H1 (cell line): ENCODE measurements around the gene LCN10. TPM values are rescaled to one million over a fixed set of nuclear protein-coding genes. Genes with fewer than 3 reads are reported as not detected.

Experiments
- CTCF ChIA-PET: fragments of 300-600 bp; sonication (Branson Sonifier 250); formaldehyde crosslinking; loops from one replicate; lab custom pipeline; 2021; ENCODE audit not compliant: partially characterized antibody; lab: Charles Lee
- POLR2A ChIA-PET: fragments of 300-600 bp; sonication (Branson Sonifier 250); formaldehyde crosslinking; loops from one replicate; lab custom pipeline; 2021; ENCODE audit warnings: inconsistent platforms; ENCODE audit not compliant: partially characterized antibody; lab: Charles Lee
- DNase-seq, 2 experiments: peaks; one replicate each; pipeline versions ENCODE4 v3.0.0 to v3.0.0-alpha.2; 2010 to 2022; ENCODE audit warnings: low spot score in 2 of 2, low read depth in 1 of 2, mixed read lengths in 1 of 2
- FAIRE-seq: peaks from 2 replicates; lab custom pipeline; 2011; peaks lifted over from hg19 to GRCh38; lab: Jason Lieb, UNC
- H2AFZ ChIP-seq: 2 replicates; pipeline ENCODE4 v1.8.1; 2012; ENCODE audit warnings: low read length, inconsistent platforms
- H2AK5ac ChIP-seq: 2 replicates; pipeline ENCODE4 v1.6.1; 2013; ENCODE audit warnings: low read depth, low read length
- H2BK120ac ChIP-seq: replicated peaks from 2 replicates; pipeline ENCODE3; 2013; ENCODE audit warnings: low read depth, low read length, inconsistent platforms
- H2BK12ac ChIP-seq: 2 replicates; pipeline ENCODE4 v1.6.1; 2013; ENCODE audit warnings: low read depth, low read length
- H2BK15ac ChIP-seq: 2 replicates; pipeline ENCODE4 v1.6.1; 2013; ENCODE audit warnings: low read length
- H2BK20ac ChIP-seq: 2 replicates; pipeline ENCODE4 v1.6.1; 2013; ENCODE audit warnings: low read length
- H2BK5ac ChIP-seq: 2 replicates; pipeline ENCODE4 v1.6.1; 2013; ENCODE audit warnings: low read depth, low read length
- H3K14ac ChIP-seq: 2 replicates; pipeline ENCODE4 v1.6.1; 2013; ENCODE audit warnings: inconsistent platforms; ENCODE audit not compliant: insufficient read length
- H3K18ac ChIP-seq: 2 replicates; pipeline ENCODE4 v1.6.1; 2013; ENCODE audit warnings: low read length; ENCODE audit errors: extremely low read depth
- H3K23ac ChIP-seq: 2 replicates; pipeline ENCODE4 v1.6.1; 2013; ENCODE audit warnings: inconsistent platforms; ENCODE audit not compliant: insufficient read length
- H3K23me2 ChIP-seq: 2 replicates; pipeline ENCODE4 v1.6.1; 2013; ENCODE audit warnings: low read depth, low read length
- H3K27ac ChIP-seq: 2 replicates; pipeline ENCODE4 v1.6.1; 2011; ENCODE audit warnings: low read depth, low read length, inconsistent platforms
- H3K27me3 ChIP-seq, 4 experiments: replicated peaks in 1 of 4; 1 replicate in 1 of 4; 2 replicates in 3 of 4; pipeline versions ENCODE4 v1.6.1 to v1.8.1; 2011 to 2013; ENCODE audit warnings: low read length in 3 of 4, mild to moderate bottlenecking in 3 of 4, inconsistent platforms in 2 of 4, mixed read lengths in 2 of 4, moderate library complexity in 1 of 4; ENCODE audit not compliant: control insufficient read depth in 3 of 4, insufficient read depth in 3 of 4; ENCODE audit errors: extremely low read depth in 1 of 4
- H3K36me3 ChIP-seq, 4 experiments: 2 replicates each; pipeline versions ENCODE4 v1.6.1 to v1.8.1; 2011 to 2013; ENCODE audit warnings: mild to moderate bottlenecking in 4 of 4, low read length in 3 of 4, moderate library complexity in 2 of 4, control low read depth in 1 of 4, inconsistent platforms in 1 of 4; ENCODE audit not compliant: insufficient read depth in 4 of 4, control insufficient read depth in 2 of 4
- H3K4ac ChIP-seq: replicated peaks from 2 replicates; pipeline ENCODE3; 2013; ENCODE audit warnings: low read length, low read depth, mixed read lengths, inconsistent platforms; ENCODE audit not compliant: insufficient read length
- H3K4me1 ChIP-seq, 4 experiments: replicated peaks in 1 of 4; 1 replicate in 1 of 4; 2 replicates in 3 of 4; pipeline versions ENCODE4 v1.6.1 to v1.8.1; 2011 to 2013; ENCODE audit warnings: low read length in 3 of 4, inconsistent platforms in 2 of 4, mixed read lengths in 1 of 4; ENCODE audit not compliant: insufficient read depth in 4 of 4, control insufficient read depth in 3 of 4
- H3K4me2 ChIP-seq, 2 experiments: 2 replicates each; pipeline versions ENCODE4 v1.6.1 to v1.8.1; 2011 to 2013; ENCODE audit warnings: low read depth in 2 of 2, low read length in 2 of 2, control low read depth in 1 of 2, inconsistent platforms in 1 of 2, mild to moderate bottlenecking in 1 of 2; ENCODE audit not compliant: insufficient read depth in 1 of 2
- H3K4me3 ChIP-seq, 4 experiments: fragments of 200-600, 300-600 bp in 1 of 4; sonication (generic), shearing (Covaris generic), sonication (Bioruptor Twin) in 1 of 4; 2 replicates each; pipeline versions ENCODE4 v1.5.1 to v1.8.1; 2011 to 2016; ENCODE audit warnings: low read length in 4 of 4, low read depth in 3 of 4, control low read depth in 2 of 4, inconsistent platforms in 2 of 4, mild to moderate bottlenecking in 2 of 4, mixed read lengths in 1 of 4, moderate library complexity in 1 of 4; ENCODE audit not compliant: insufficient read depth in 2 of 4; ENCODE audit errors: extremely low read depth in 1 of 4
- H3K56ac ChIP-seq: replicated peaks from 2 replicates; pipeline ENCODE3; 2013; ENCODE audit warnings: low read depth, mild to moderate bottlenecking, mixed read lengths, low read length, inconsistent platforms; ENCODE audit not compliant: insufficient read length
- H3K79me1 ChIP-seq: 2 replicates; pipeline ENCODE4 v1.6.1; 2013; ENCODE audit warnings: low read depth, low read length, control low read depth
- H3K79me2 ChIP-seq, 2 experiments: 2 replicates each; pipeline versions ENCODE4 v1.6.1 to v1.8.1; 2012 to 2013; ENCODE audit warnings: low read length in 2 of 2, mild to moderate bottlenecking in 2 of 2, inconsistent platforms in 1 of 2; ENCODE audit not compliant: insufficient read depth in 2 of 2, control insufficient read depth in 1 of 2
- H3K9ac ChIP-seq, 4 experiments: replicated peaks in 1 of 4; 1 replicate in 1 of 4; 2 replicates in 3 of 4; pipeline versions ENCODE4 v1.6.1 to v1.8.1; 2011 to 2013; ENCODE audit warnings: low read depth in 3 of 4, low read length in 3 of 4, control low read depth in 2 of 4, mild to moderate bottlenecking in 2 of 4, moderate library complexity in 2 of 4, inconsistent platforms in 1 of 4; ENCODE audit errors: extremely low read depth in 1 of 4
- H3K9me3 ChIP-seq, 2 experiments: 2 replicates each; pipeline versions ENCODE4 v1.6.1 to v1.8.1; 2012 to 2013; ENCODE audit warnings: mild to moderate bottlenecking in 2 of 2, moderate library complexity in 2 of 2, control low read depth in 1 of 2, inconsistent platforms in 1 of 2, low read depth in 1 of 2, low read length in 1 of 2, mixed read lengths in 1 of 2; ENCODE audit not compliant: insufficient read depth in 2 of 2
- H4K20me1 ChIP-seq, 2 experiments: replicated peaks in 1 of 2; 2 replicates each; pipeline versions ENCODE3 to v1.8.1; 2011 to 2013; ENCODE audit warnings: inconsistent platforms in 2 of 2, low read length in 2 of 2, mild to moderate bottlenecking in 1 of 2; ENCODE audit not compliant: insufficient read depth in 2 of 2, control insufficient read depth in 1 of 2
- H4K5ac ChIP-seq: 2 replicates; pipeline ENCODE4 v1.6.1; 2013; ENCODE audit warnings: low read length, low read depth, mixed read lengths, inconsistent platforms; ENCODE audit not compliant: insufficient read length
- H4K8ac ChIP-seq: 2 replicates; pipeline ENCODE4 v1.8.0; 2013; ENCODE audit warnings: mild to moderate bottlenecking, moderate library complexity, low read length, inconsistent platforms; ENCODE audit not compliant: insufficient read depth; ENCODE audit errors: extremely low read depth
- H4K91ac ChIP-seq: replicated peaks from 2 replicates; pipeline ENCODE3; 2013; ENCODE audit warnings: low read length, mixed read lengths, inconsistent platforms; ENCODE audit not compliant: insufficient read length
- RNF2 ChIP-seq: fragments of 200-900, 300-1000 bp; sonication (generic); IDR thresholded peaks from 2 replicates; pipeline ENCODE4 v1.7.1; 2016; ENCODE audit warnings: borderline replicate concordance, low read depth, mild to moderate bottlenecking, antibody characterized with exemption, low read length; ENCODE audit not compliant: poor library complexity, severe bottlenecking; ENCODE audit errors: missing control alignments
- TEAD4 ChIP-seq: IDR thresholded peaks from 2 replicates; pipeline ENCODE4 v1.6.1; 2012; ENCODE audit warnings: low read depth, low read length, inconsistent platforms, mixed read lengths
- USF2 ChIP-seq: IDR thresholded peaks from 2 replicates; pipeline ENCODE4 v1.6.1; 2011; ENCODE audit warnings: low read length, improper control_type of control experiment
- WGBS, 2 experiments: shearing (Covaris generic) in 1 of 2; methylation state at CpG; one replicate each; pipeline versions ENCODE4 v1.1.6 to v1.1.7; 2013 to 2015; ENCODE audit warnings: low lambda C conversion rate in 2 of 2, mixed read lengths in 2 of 2, inconsistent platforms in 1 of 2, low coverage in 1 of 2, missing lambda C conversion rate in 1 of 2; ENCODE audit not compliant: insufficient replicate concordance in 2 of 2, insufficient coverage in 1 of 2, insufficient read length in 1 of 2; ENCODE audit errors: extremely low coverage in 1 of 2, missing lambda C conversion rate in 1 of 2; 5-methylcytosine and 5-hydroxymethylcytosine counted together
- polyA plus RNA-seq, 7 experiments: library from polyadenylated mRNA; depleted of rRNA in 3 of 7; stranded (reverse) in 5 of 7; unstranded in 2 of 7; fragments of >200 nt in 5 of 7; fragments of 200-250 nt in 2 of 7; gene quantifications; 1 replicate in 5 of 7; 2 replicates in 1 of 7; 4 replicates in 1 of 7; pipeline versions ENCODE4 v1.2.1 to v1.2.3, GENCODE V29; 2011 to 2013; ENCODE audit warnings: missing spikeins in 2 of 7, mixed read lengths in 2 of 7
- total RNA-seq: library from RNA; stranded (reverse); fragmentation: NEBNext Ultra II Directional; extraction: Animal tissue kit (Norgen Biotek cat#: 25700); gene quantifications from 2 replicates; pipeline ENCODE4 v1.2.1, GENCODE V29; 2021
- TF ChIP-seq, protein P1 (sequence below): IDR thresholded peaks from 2 replicates; pipeline ENCODE4 v1.6.1; 2012; ENCODE audit warnings: inconsistent platforms

LCN10 gene
- total and polyA plus RNA-seq, 2 of the 8 experiments (the other 6 are each of a cell fraction or from before 2014, with no cell fraction given), result 2.6 to 2.8 TPM

DNA sequence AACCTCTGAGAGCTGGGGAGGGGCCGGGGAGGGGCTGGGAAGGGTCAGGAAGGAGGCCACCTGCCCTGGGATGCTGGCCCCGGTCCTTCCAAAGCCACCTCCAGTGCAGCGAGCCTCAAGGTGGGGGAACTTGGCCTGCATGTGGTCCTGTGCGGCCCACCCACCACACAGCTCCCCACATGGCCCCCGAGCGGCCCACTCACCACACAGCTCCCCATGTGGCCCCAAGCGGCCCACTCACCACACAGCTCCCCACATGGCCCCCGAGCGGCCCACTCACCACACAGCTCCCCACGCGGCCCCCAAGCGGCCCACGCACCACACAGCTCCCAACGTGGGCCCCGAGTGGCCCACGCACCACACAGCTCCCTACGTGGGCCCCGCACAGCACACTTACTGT, 2.0 kb upstream of the LCN10 start:
- H3K27me3 ChIP-seq, result peaks cover 0 to 4% (median 0%) of the 10 kb centered on the region in 4 experiments; a peak in 2 of 7 replicates
- H3K4me1 ChIP-seq, result peaks cover 0 to 20% (median 9%) of the 10 kb centered on the region in 4 experiments; a peak in 6 of 7 replicates
- H2BK12ac ChIP-seq, result no peak overlapping the region
- no peak overlapping the region for H4K8ac ChIP-seq
- no peak overlapping the region for H4K5ac ChIP-seq
- H3K23me2 ChIP-seq, result no peaks in the 10 kb centered on the region; the same call in 1 of the 2 replicates
- FAIRE-seq, result no peak
- H3K14ac ChIP-seq, result no peak overlapping the region
- WGBS, 2 experiments, result 98% methylated on average over 9 of the region's 18 CpGs; no CpG with 5 or more reads in 1 of the 2 experiments
- H2BK120ac ChIP-seq, result no peak overlapping the region
- H2AK5ac ChIP-seq, result no peak overlapping the region
- H4K20me1 ChIP-seq, result no peaks in the 10 kb centered on the region
- TF ChIP-seq USF2 (no peak), RNF2 (no peak), TEAD4 (no peak)
- TF ChIP-seq, protein P1, sequence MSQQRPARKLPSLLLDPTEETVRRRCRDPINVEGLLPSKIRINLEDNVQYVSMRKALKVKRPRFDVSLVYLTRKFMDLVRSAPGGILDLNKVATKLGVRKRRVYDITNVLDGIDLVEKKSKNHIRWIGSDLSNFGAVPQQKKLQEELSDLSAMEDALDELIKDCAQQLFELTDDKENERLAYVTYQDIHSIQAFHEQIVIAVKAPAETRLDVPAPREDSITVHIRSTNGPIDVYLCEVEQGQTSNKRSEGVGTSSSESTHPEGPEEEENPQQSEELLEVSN, result no peak
- no peak overlapping the region for H3K27ac ChIP-seq
- no peaks in the 10 kb centered on the region for H3K79me2 ChIP-seq
- no peak overlapping the region for H3K9ac ChIP-seq
- H2BK5ac ChIP-seq, result no peak overlapping the region
- H3K4me2 ChIP-seq, result no peak overlapping the region
- H3K36me3 ChIP-seq, result no peaks in the 10 kb centered on the region
- ChIA-PET CTCF (interaction anchor here (0.6 to 4.8 kb wide), 8 partner anchors 10 to 323 kb away, joined by 3 to 36 read pairs (median 6); partner anchors contain the start of gene LCN8), POLR2A (interaction anchor here (11.7 kb wide), 1 partner anchor 15 kb away, joined by 137 read pairs; no protein-coding TSS in a partner anchor)
- H4K91ac ChIP-seq, result no peak overlapping the region
- no peak overlapping the region for H3K4ac ChIP-seq
- H3K4me3 ChIP-seq, result no peak overlapping the region
- no peak overlapping the region for H3K18ac ChIP-seq
- no peak overlapping the region for H2BK20ac ChIP-seq
- H2BK15ac ChIP-seq, result no peak overlapping the region
- H3K56ac ChIP-seq, result no peak overlapping the region
- H3K79me1 ChIP-seq, result no peaks in the 10 kb centered on the region
- DNase-seq, result no peak
- H2AFZ ChIP-seq, result no peak overlapping the region
- H3K23ac ChIP-seq, result no peak overlapping the region
- H3K9me3 ChIP-seq, result no peaks in the 10 kb centered on the region
